Ishikawa (cell line): Measurements from ENCODE around the gene COPS4.

Experiments used
- CEBPB ChIP-seq: IDR thresholded peaks from 2 replicates; pipeline ENCODE4 v1.6.1; 2012
- CREB1 ChIP-seq: IDR thresholded peaks from 2 replicates; pipeline ENCODE4 v1.6.1; 2012; ENCODE audit warnings: low read depth
- EGR1 ChIP-seq: IDR thresholded peaks from 2 replicates; pipeline ENCODE4 v1.6.1; 2012
- EP300 ChIP-seq: IDR thresholded peaks from 2 replicates; pipeline ENCODE4 v1.6.1; 2012; ENCODE audit warnings: borderline replicate concordance
- FOXM1 ChIP-seq: IDR thresholded peaks from 2 replicates; pipeline ENCODE4 v1.6.1; 2012; ENCODE audit warnings: low read depth, borderline replicate concordance
- MAX ChIP-seq: IDR thresholded peaks from 2 replicates; pipeline ENCODE4 v1.6.1; 2012
- NFIC ChIP-seq: IDR thresholded peaks from 2 replicates; pipeline ENCODE4 v1.6.1; 2012
- RAD21 ChIP-seq: IDR thresholded peaks from 2 replicates; pipeline ENCODE4 v1.6.1; 2012; ENCODE audit warnings: low read depth
- REST ChIP-seq: IDR thresholded peaks from 2 replicates; pipeline ENCODE4 v1.6.1; 2012; ENCODE audit warnings: low read depth, mild to moderate bottlenecking
- TAF1 ChIP-seq: IDR thresholded peaks from 2 replicates; pipeline ENCODE4 v1.6.1; 2012; ENCODE audit warnings: low read depth, mild to moderate bottlenecking
- TCF12 ChIP-seq: IDR thresholded peaks from 2 replicates; pipeline ENCODE4 v1.6.1; 2012; ENCODE audit warnings: low read depth
- TEAD4 ChIP-seq: IDR thresholded peaks from 2 replicates; pipeline ENCODE4 v1.6.1; 2012
- USF1 ChIP-seq: IDR thresholded peaks from 2 replicates; pipeline ENCODE4 v1.6.1; 2012
- YY1 ChIP-seq: IDR thresholded peaks from 2 replicates; pipeline ENCODE4 v1.6.1; 2012; ENCODE audit warnings: low read depth
- ZBTB7A ChIP-seq: IDR thresholded peaks from 2 replicates; pipeline ENCODE4 v1.6.1; 2012; ENCODE audit warnings: low read depth

COPS4 gene

GRCh38 chr4:83083925-83084475, 49.0 kb downstream of the COPS4 start:
- no peak for TF ChIP-seq EGR1
- no peak for TF ChIP-seq YY1
- TF ChIP-seq REST = no peak
- no peak for TF ChIP-seq MAX
- TF ChIP-seq FOXM1 = no peak
- TF ChIP-seq RAD21 = no peak
- TF ChIP-seq CREB1 = no peak
- TF ChIP-seq NFIC = no peak
- no peak for TF ChIP-seq EP300

GRCh38 chr4:83089410-83090157, 54.6 kb downstream of the COPS4 start:
- TF ChIP-seq YY1 (no peak), CREB1 (no peak), RAD21 (no peak), ZBTB7A (no peak), EGR1 (no peak), USF1 (no peak)

GRCh38 chr4:83093060-83093640, 58.2 kb downstream of the COPS4 start:
- no peak for TF ChIP-seq TAF1
- TF ChIP-seq TEAD4 = no peak
- no peak for TF ChIP-seq EGR1
- TF ChIP-seq MAX = no peak
- TF ChIP-seq CEBPB = no peak

GRCh38 chr4:83096397-83096796, 61.4 kb downstream of the COPS4 start:
- TF ChIP-seq TAF1 (no peak), CEBPB (no peak)

- TF ChIP-seq CREB1 (no peak), ZBTB7A (no peak), EGR1 (no peak), TAF1 (no peak), REST (no peak), NFIC (no peak), EP300 (no peak), TEAD4 (no peak), CEBPB (no peak), YY1 (no peak), FOXM1 (no peak), USF1 (no peak), MAX (no peak), TCF12 (no peak)
These were observed 70.0 kb downstream of the COPS4 start for GRCh38 chr4:83104991-83105390.

GRCh38 chr4:83107631-83108030, 72.6 kb downstream of the COPS4 start:
- TF ChIP-seq TEAD4 = no peak
- TF ChIP-seq ZBTB7A = no peak
- no peak for TF ChIP-seq NFIC
- no peak for TF ChIP-seq CREB1
- TF ChIP-seq FOXM1 = no peak
